Psoas muscle (tissue), 8 donors: ENCODE measurements around the gene ARFGAP1. TPM values are rescaled to one million over a fixed set of nuclear protein-coding genes. Genes with fewer than 3 reads are reported as not detected.

Source experiments
- ATAC-seq, 4 donors: fragments of 200-7000 bp; cut with Tn5 transposase; one replicate each; pipeline ENCODE4 v1.9.1; 2020; ENCODE audit warnings: moderate library complexity in 3 of 4, mild to moderate bottlenecking in 2 of 4
- DNase-seq, 2 donors: peaks; one replicate each; pipeline ENCODE4 v3.0.0-alpha.2; 2020
- H3K27ac ChIP-seq: fragments of 200-600 bp; one replicate; pipeline ENCODE4 v1.8.0; 2022
- H3K27me3 ChIP-seq, 3 donors: fragments of 200-600 bp in 1 of 3; one replicate each; pipeline versions ENCODE4 v1.6.1 to v1.8.0; 2013 to 2022; ENCODE audit warnings: low read length in 2 of 3, mild to moderate bottlenecking in 2 of 3, moderate library complexity in 1 of 3; ENCODE audit not compliant: insufficient read depth in 3 of 3
- H3K36me3 ChIP-seq, 2 donors: fragments of 200-600 bp in 1 of 2; one replicate each; pipeline versions ENCODE4 v1.6.1 to v1.8.0; 2013 to 2022; ENCODE audit warnings: low read depth in 1 of 2, mild to moderate bottlenecking in 1 of 2, moderate library complexity in 1 of 2; ENCODE audit not compliant: insufficient read depth in 1 of 2
- H3K4me1 ChIP-seq: fragments of 200-600 bp; one replicate; pipeline ENCODE4 v1.8.0; 2022
- H3K4me3 ChIP-seq: fragments of 200-600 bp; one replicate; pipeline ENCODE4 v1.8.0; 2022; ENCODE audit warnings: mild to moderate bottlenecking
- H3K9me3 ChIP-seq: fragments of 200-600 bp; one replicate; pipeline ENCODE4 v1.8.0; 2022
- WGBS, 3 donors: extraction: QIAGEN DNeasy Blood & Tissue Kit; methylation state at CpG; one replicate each; pipeline versions ENCODE4 v1.1.6 to v1.1.7; 2013; 5-methylcytosine and 5-hydroxymethylcytosine counted together
- intact Hi-C, 2 donors: fragments of 100-400 bp; cut with DNase I; formaldehyde crosslinking; loops; one replicate each; pipeline versions ENCODE4 v1.11.0 to v1.14.2; 2022
- polyA plus RNA-seq, 3 donors: library from polyadenylated mRNA; stranded (reverse); fragments of 200-250 nt; gene quantifications; one replicate each; pipeline ENCODE4 v1.2.3, GENCODE V29; 2013
- total RNA-seq, 4 donors: library from RNA; stranded (reverse); fragmentation: NEBNext Ultra II Directional in 2 of 4; extraction: Animal tissue kit (Norgen Biotek cat#: 25700) in 2 of 4; gene quantifications; one replicate each; pipeline versions ENCODE4 v1.2.1 to v1.2.4, GENCODE V29; 2021 to 2023
- TF ChIP-seq, protein P1 (sequence below): fragments of 200-600 bp; IDR thresholded peaks from one replicate; pipeline ENCODE4 v1.8.0; 2022; ENCODE audit warnings: antibody characterized with exemption
- donor health status: healthy with polysubstance abuse.
- donor health status: DM: no; HTN: no; CAD: no; lungs with moderate emphysema.
- donor health status: Bipolar disorder and iron deficiency.
- donor health status: healthy.
- donor health status: DM: yes; HTN: yes; CAD: no.
- donor health status: DM: no; HTN: no; CAD: no.
- donor health status: DM: no; HTN: no; CAD: no.
- donor health status: DM: yes; HTN: yes; CAD: no.

ARFGAP1 gene
- total and polyA plus RNA-seq, 7 donors, result 19.9 to 42.2 (median 26.8) TPM

GRCh38 chr20:63286781-63287696 is 14.4 kb downstream of the ARFGAP1 start:
- no peaks in the 10 kb centered on the region for H3K4me1 ChIP-seq
- peaks cover 0 to 1% (median 0%) of the 10 kb centered on the region in 3 donors for H3K27me3 ChIP-seq
- H3K4me3 ChIP-seq, result no peak overlapping the region
- H3K36me3 ChIP-seq, result peaks cover 6 to 67% of the 10 kb centered on the region in 2 donors
- ATAC-seq (no peak), DNase-seq (peak in 1 of 2 donors; percentile 4)
- no peaks in the 10 kb centered on the region for H3K9me3 ChIP-seq
- intact Hi-C loops, result no loop called here
- 80 to 86% (median 82%) methylated on average over 23 of the region's 23 CpGs for WGBS, 3 donors
- H3K27ac ChIP-seq, result no peak overlapping the region
- TF ChIP-seq, protein P1, sequence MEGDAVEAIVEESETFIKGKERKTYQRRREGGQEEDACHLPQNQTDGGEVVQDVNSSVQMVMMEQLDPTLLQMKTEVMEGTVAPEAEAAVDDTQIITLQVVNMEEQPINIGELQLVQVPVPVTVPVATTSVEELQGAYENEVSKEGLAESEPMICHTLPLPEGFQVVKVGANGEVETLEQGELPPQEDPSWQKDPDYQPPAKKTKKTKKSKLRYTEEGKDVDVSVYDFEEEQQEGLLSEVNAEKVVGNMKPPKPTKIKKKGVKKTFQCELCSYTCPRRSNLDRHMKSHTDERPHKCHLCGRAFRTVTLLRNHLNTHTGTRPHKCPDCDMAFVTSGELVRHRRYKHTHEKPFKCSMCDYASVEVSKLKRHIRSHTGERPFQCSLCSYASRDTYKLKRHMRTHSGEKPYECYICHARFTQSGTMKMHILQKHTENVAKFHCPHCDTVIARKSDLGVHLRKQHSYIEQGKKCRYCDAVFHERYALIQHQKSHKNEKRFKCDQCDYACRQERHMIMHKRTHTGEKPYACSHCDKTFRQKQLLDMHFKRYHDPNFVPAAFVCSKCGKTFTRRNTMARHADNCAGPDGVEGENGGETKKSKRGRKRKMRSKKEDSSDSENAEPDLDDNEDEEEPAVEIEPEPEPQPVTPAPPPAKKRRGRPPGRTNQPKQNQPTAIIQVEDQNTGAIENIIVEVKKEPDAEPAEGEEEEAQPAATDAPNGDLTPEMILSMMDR, result no peak

DNA sequence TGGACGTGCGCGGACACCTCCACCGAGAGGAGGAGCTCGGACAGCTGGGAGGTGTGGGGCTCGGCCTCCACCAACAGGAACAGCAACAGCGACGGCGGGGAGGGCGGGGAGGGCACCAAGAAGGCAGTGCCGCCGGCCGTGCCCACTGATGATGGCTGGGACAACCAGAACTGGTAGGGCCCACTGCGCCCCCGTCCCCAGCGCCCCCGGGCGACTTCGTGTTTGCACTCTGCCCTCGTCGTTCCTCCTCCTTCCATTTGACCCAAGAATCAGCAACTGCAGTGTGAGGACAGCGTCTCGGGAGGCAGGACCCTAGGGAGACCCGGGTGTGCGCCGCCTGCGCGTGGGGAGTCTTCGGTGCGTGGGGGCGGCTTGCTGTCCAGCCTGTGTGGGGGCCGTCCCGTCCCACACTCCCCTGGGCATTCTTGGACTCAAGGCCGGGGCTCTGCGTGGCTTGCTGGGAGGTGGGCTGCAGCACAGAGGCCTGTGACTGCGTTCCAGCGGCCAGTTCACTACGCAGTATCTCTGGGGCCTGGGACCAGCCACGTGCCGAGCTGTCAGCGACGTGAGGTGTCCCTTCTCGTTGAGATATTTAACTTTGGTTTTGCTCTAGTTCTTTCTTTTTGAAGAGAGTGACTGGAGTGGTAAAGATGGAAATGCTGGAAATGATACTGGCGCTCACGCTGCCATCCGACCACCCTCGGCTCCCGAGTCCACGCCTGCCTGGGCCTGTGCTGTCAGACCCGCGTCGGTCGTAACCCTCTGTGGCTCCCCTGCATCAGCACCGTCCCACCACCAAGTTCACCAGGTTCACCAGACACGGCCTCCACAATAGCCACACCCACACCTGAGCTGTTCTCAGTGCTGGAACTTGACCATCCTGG is 15.3 kb downstream of the ARFGAP1 start:
- no peaks in the 10 kb centered on the region for H3K4me1 ChIP-seq
- 86 to 89% (median 87%) methylated on average over 53 to 55 of the region's 55 CpGs for WGBS, 3 donors
- no peak for ATAC-seq
- DNase-seq, result peak in 1 of 2 donors; percentile 10
- H3K4me3 ChIP-seq, result no peak overlapping the region
- TF ChIP-seq, protein P1, result no peak
- H3K9me3 ChIP-seq, result no peaks in the 10 kb centered on the region
- H3K27me3 ChIP-seq, result peaks cover 0 to 10% (median 0%) of the 10 kb centered on the region in 3 donors
- intact Hi-C loops, result no loop called here
- H3K36me3 ChIP-seq, result peaks cover 6 to 58% of the 10 kb centered on the region in 2 donors
- no peak overlapping the region for H3K27ac ChIP-seq

GRCh38 chr20:63288581-63289251 is 16.1 kb downstream of the ARFGAP1 start:
- TF ChIP-seq, protein P1, result no peak
- ATAC-seq (no peak), DNase-seq (peak in 1 of 2 donors; percentile 12)
- intact Hi-C loops, result no loop called here
- no peak overlapping the region for H3K27ac ChIP-seq
- no peak overlapping the region for H3K4me3 ChIP-seq
- H3K36me3 ChIP-seq, result peaks cover 6 to 50% of the 10 kb centered on the region in 2 donors
- H3K9me3 ChIP-seq, result no peaks in the 10 kb centered on the region
- no peaks in the 10 kb centered on the region for H3K4me1 ChIP-seq
- H3K27me3 ChIP-seq, result peaks cover 0 to 17% (median 0%) of the 10 kb centered on the region in 3 donors
- 77 to 83% (median 82%) methylated on average over 28 of the region's 28 CpGs for WGBS, 3 donors

- H3K4me1 ChIP-seq, result no peaks in the 10 kb centered on the region
- peaks cover 6 to 44% of the 10 kb centered on the region in 2 donors for H3K36me3 ChIP-seq
- peaks cover 0 to 23% (median 6%) of the 10 kb centered on the region in 3 donors for H3K27me3 ChIP-seq
- H3K27ac ChIP-seq, result no peak overlapping the region
- DNase-seq, result peak in 1 of 2 donors; percentile 17
- no peaks in the 10 kb centered on the region for H3K9me3 ChIP-seq
- 86 to 90% (median 87%) methylated on average over 25 of the region's 25 CpGs for WGBS, 3 donors
- no peak overlapping the region for H3K4me3 ChIP-seq
- ATAC-seq, result no peak
- intact Hi-C loops, result no loop called here
- TF ChIP-seq, protein P1, result no peak
Observed at GRCh38 chr20:63289311-63290135, 16.9 kb downstream of the ARFGAP1 start.
